Measurements from ENCODE around the gene UCP2.
A peak's percentile ranks its signal among the peaks of the same experiment; 100 is the strongest.
"Not testable (repeated sequence)": the region's sequence is repeated elsewhere in the genome, so short reads cannot be mapped to it uniquely, and the experiment has no call there.

The UCP2 gene

DNA sequence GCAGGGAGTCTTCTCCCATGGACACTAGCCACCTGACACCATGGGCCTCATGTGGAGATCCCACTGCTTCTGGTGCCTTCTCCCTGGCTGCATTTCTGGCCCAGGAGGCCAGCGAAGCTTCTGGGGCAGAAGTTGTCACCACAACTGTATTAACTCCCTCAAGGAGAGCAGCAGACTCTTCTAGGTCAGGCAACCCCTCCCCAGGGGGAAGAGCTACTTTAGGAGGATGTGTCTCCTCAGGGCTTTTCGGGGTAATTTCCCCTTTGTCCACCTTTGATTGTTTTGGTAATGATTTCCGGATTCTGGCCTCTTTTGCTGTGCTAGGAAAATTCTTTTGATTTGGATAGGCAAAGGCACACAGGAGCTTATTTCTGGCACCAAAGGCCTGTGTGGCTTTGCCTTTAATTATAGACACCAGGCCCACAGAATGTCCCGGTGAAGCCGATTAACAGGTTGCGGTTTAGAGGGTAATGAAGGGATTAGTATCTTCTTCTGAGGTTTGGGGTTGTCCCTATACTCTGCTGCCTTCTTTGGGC lies 8.9 kb upstream of the UCP2 start:
- DNase-seq (ENCODE audit: low spot score), result no peak

DNA sequence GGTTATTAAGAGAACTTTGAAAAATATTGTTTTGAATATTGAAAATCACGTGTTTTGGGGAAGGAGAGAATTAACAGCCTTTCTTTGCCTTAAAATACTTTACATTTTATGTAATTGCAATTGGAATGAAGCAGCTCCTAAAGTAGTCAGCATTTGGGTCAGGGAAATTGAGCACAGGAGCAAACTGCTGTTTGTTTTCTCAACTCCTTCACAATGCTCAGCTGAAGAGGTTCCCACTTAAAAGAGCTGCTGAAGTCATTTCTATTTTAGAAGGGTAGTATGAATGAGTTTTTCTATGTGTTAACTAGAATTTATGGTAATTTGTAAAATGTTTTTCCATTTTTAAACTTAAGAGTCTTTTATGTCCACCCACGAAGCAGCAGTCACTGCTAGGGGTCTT lies 8.1 kb upstream of the UCP2 start:
- DNase-seq (ENCODE audit: low spot score), result no peak

DNA sequence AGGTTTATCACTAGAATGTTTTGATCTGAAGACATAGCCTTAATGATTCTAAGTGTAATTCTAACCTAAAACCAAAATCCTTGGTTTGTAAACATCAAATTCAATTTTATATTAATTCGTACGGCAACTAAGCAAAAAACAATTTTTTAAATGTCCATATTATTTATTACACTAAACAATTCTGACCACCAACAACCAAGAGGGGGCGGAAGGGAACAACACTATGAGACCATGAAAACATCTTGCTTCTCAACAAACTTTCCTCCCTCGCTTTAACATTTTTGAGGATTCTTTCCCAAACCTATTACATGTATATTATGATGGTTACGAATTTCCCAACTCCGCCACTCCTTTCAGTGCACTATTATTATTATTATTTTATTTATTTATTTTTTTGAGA lies 6.5 kb upstream of the UCP2 start:
- no peak for DNase-seq (ENCODE audit: low spot score)

DNA sequence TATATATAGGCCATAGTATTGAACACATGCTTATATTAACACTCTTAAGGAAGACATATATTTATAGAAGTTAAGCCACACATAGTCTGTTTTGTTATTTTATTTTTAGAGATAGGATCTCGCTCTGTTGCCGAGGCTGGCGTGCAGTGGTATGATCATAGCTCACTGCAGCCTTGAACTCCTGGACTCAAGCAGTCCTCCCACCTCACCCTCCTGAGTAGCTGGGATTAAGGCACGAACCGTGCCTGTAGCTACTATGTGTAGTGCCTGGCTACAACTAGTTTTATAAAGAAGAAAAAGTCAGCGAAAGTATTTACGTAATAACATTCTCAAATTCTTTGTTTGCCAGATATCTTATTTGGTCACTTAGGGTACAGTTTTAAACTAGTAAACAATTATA lies 5.6 kb upstream of the UCP2 start:
- no peak for DNase-seq (ENCODE audit: low spot score)

DNA sequence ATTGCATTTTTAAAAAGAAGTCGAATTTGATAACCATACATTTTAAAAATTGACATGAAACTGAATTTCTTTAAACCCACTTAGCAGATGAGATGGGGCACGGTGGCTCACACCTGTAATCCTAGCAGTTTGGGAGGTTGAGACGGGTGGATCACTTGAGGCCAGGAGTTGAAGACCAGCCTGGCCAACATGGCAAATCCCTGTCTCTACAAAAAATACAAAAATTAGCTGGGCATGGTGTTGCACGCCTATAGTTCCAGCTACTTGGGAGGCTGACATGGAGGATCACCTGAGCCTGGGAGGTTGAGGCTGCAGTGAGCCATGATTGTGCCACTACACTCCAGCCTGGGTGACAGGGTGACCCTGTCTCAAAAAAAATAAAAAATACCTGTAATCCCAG lies 3.0 kb upstream of the UCP2 start:
- not testable (repeated sequence) for DNase-seq (ENCODE audit: low spot score)

DNA sequence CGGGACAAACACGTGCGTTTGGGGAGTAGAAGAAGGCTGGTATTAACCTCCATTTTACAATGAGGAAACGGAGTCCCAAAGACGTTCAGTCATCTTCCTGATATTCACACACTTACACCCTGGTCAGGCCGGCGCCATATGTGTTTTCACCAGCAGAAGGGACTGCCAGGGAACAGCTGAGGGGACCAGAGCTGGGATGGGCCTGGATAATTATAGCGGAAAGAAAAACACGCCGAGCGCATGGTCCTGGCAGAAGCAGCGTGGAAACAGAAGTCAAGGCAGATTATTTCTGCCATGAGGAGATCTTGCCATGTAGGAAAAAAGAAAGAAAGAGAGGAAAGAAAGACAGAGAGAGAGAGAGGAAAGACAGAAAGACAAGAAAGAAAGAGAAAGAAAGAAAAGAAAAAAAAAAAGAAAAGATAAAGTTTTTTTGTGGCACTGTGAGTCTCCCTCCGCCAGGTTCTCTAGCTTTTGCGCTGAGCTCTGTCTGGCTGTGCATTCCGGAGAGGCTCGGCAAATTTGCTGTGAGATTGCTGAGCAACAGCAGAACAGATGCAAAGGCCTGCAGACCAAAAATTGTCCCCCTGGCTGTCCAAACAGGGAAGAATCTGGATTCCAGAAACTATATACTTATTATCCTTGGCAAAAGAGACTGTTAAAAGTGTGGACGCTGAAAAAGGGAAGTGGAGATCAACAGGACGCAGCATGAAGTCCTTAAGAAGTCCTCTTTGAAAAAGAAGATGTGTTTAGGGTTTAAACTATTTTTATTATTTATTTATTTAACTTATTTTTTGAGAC lies 1.3 kb upstream of the UCP2 start:
- no peak for DNase-seq (ENCODE audit: low spot score)

DNA sequence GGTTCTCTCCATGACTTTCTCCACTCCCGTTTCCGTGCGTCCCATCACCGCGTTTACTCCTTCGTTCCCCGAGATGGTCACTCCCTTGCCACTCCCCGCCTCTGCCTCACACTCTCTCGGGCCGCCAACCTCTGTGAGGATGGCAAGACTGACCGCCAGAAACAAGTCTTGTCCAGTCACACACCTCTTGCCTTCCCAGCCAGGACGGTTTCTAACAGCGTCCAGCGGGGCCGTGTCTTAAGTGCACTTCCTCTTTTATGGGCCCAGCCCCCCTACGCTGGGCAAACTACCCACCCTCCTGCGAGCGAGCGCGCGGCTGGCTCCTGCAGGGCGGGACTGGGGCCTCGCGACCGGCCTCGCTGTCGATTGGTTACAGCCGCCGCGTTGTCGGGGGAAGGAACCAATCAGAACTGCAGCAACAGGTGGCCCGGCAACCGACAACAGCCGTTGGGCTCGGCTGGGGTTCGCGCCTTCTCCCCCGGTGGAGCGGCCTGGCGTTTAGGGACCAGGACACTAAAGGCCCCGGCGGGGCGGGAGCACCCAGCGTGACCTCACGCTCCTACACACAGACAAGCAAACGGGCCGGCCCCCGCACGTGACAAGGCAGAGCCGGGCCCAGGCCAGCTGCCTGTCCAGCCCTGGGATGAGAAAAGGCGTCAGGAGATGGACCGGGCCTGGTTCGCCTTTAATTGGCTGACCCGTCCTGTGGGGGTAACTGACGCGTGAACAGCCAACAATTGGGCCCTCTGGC lies 522 bp upstream of the UCP2 start:
- peak; percentile 96 for DNase-seq (ENCODE audit: low spot score)

DNA sequence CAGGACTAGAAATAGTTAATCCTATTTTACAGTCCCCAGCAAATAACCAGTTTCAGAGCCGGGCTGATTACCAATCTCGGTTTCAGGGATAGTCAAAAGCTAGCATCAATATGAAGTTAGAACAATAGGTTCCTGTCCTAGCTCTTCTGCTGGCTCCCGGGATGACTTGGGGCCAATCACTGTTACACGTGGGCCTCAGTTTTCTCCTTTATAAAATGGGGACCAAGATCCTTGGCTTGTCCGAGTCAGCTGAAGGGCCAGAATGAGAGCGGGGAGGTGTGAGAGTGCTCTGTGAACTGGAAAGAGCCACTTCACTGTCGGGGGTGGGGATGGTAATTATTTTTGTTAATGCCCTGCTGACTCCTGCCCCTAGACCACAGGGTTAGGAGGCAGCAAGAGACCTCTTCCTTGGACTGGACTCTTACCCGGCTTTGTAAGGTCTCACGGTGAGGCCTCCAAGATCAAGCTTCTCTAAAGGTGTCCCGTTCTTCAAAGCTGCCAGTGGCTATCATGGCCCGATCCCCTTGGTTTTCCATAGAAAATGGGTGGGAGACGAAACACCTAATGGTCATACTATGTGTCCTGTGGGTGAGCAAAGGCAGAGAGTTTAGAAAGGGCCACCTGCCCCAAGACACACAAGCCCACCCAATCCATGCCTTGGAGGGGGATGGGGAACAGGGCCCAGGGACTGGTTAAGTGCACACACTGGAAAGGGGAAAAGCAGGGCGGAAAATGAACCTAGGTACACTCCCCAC lies 1.4 kb downstream of the UCP2 start:
- no peak for DNase-seq (ENCODE audit: low spot score)

DNA sequence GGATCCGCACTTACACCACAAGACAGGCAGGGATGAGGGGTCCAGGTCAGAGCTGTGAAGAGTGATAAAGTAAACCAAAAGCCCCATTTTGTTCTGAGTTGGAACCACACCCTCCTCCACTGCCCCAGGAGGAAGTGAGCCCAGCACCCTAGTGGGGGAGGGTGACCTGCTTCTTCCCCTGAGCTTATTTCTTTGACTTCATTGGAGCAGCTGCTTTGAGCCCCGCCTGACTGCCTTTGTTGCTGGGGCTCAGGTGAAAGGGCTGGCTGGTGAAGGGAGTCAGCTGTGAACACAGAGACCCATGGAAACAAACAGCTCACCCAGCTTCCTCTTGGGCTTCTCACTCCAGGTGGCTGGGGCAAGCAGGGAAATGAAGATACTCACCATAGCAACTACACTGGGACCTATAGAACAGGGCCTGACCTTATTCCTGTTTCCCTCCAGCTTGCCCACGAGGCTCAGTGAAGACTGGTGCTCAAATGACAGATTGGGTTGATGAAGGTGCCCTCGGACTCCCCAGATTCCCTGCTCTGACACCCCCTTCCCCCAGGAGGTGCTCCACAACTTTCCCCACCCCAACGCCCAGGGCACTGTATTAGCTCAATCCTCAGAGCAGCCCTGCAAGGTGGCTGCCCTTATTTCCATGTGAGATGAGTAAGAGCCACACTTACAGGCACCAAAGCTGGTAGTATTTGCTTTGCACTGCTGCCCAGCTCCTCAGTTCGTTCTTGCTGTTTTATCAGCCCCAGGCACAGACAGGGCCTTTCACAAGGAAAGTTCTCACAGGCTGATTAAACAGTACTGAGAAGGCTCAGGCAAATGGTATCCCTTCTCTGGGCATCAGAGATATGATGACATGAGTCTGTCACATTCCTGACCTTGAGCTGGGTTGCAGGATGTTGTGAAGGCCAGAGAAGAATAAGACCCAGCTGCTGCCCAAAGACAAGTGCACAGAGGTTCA lies 2.4 kb downstream of the UCP2 start:
- DNase-seq (ENCODE audit: low spot score), result no peak

DNA sequence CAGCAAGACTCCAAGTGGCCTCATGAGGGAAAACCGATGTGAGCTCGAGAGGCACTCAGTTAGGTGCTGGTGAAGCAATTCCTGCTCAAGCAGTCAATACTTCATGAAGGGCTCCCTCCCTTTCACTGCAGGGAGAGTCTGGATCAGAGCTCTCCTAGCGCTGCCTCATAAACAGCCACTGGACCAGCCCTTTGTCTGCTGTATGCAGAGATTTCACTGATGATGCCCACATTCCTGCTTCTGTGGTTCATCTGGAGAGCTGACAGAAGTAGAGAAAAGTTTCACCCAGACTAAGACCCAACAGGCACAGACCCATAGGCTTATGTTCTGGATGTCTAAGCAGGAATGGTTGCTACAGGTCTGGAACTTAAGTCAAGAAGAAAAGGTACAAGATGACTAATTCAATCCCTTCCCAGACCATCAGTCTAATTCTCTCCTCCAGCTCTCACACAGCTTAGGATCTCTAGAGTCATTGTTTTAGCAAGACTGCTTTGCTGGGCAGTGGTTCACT lies 4.0 kb downstream of the UCP2 start:
- DNase-seq (ENCODE audit: low spot score), result no peak

DNA sequence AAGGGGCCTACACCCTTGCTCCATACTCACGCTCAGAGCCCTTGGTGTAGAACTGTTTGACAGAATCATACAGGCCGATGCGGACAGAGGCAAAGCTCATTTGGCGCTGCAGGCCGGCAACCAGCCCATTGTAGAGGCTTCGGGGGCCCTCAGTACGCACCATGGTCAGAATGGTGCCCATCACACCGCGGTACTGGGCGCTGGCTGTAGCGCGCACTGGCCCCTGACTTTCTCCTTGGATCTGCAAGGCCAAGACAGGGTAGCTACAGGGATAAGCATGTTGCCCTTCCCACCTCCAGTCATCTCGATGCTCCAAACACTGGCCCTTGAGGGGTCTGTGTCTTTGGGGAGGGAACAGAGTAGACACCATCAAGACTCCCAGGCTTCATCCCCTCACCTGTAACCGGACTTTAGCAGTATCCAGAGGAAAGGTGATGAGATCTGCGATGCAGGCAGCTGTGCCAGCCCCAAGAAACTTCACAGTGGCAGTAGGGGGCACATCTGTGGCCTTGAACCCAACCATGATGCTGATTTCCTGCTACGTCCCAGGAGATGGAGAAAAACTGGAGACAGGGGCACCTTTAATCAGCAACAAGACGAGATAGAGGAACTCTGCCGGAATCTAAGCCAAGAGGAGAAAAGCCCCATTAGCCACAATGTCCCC lies 4.7 kb downstream of the UCP2 start:
- no peak for DNase-seq (ENCODE audit: low spot score)

DNA sequence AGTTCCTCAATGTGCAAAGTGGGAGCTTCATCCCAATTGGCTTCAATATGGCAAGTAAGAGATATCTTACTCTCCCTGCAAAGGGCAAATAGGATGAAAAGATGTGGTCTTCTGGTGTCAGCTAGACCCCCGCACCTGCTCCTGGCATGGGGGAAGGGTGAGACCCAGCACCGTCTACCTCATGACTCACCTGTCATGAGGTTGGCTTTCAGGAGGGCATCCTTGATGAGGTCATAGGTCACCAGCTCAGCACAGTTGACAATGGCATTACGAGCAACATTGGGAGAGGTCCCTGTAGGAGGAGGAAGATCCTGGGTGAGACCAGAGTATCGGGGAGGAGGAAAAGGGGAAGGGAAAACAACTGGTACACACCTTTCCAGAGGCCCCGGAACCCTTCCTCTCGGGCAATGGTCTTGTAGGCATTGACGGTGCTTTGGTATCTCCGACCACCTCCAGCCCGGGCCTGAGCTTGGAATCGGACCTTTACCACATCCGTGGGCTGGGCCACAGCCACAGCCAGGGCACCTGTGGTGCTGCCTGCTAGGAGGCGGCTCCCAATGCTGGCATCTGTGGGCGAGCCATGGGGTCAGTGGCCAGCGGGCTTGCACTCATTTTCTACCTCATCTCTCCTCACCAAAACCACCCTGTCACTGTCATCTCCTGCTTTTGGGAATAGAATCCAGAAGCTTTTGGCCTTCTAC lies 6.0 kb downstream of the UCP2 start:
- no peak for DNase-seq (ENCODE audit: low spot score)

DNA sequence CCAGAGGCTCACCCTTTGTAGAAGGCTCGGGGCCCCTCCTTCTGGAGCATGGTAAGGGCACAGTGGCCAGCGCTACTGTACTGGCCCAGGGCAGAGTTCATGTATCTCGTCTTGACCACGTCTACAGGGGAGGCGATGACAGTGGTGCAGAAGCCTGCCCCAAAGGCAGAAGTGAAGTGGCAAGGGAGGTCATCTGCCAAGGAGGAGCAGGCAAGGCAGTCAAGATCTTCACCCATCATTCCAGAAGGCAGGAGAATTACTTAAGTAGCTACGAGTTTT lies 7.2 kb downstream of the UCP2 start:
- DNase-seq (ENCODE audit: low spot score), result no peak

DNA sequence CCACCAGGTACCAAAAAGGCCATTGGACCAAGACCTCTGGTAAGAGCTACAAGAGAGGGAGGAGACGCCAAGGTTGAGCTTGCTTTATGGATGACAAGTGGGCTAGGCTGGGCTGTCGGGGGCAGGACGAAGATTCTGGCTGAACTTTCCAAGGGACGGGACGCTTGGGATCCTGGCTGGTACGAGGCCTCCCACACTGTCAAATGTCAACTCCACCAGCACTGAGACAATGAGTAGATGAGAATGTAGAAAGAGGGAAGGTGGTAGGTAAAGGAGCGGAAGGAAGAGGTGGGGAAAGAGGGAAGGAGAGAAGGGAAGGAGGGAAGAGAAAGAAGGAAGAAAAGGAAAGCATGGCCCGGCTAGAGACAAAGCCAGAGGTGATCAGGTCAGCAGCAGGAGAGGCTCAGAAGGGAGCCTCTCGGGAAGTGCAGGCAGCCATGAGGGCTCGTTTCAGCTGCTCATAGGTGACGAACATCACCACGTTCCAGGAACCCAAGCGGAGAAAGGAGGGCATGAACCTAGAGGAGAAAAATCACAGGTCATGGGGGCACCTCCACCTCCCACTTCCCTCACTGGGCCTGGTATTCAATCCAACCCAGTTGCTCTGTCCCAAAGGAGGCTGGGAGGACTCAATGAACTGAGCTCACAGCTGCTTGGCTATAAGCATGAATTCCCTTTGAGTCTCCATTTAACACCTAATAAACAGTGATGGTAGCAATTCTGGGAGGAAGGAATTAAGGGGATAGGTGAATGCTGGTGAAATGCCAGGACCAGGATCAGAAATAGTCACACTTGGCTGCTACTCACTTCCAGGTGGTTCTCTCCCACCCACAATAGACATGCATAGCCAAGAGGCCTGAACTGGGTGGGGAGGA lies 7.8 kb downstream of the UCP2 start:
- no peak for DNase-seq (ENCODE audit: low spot score)

DNA sequence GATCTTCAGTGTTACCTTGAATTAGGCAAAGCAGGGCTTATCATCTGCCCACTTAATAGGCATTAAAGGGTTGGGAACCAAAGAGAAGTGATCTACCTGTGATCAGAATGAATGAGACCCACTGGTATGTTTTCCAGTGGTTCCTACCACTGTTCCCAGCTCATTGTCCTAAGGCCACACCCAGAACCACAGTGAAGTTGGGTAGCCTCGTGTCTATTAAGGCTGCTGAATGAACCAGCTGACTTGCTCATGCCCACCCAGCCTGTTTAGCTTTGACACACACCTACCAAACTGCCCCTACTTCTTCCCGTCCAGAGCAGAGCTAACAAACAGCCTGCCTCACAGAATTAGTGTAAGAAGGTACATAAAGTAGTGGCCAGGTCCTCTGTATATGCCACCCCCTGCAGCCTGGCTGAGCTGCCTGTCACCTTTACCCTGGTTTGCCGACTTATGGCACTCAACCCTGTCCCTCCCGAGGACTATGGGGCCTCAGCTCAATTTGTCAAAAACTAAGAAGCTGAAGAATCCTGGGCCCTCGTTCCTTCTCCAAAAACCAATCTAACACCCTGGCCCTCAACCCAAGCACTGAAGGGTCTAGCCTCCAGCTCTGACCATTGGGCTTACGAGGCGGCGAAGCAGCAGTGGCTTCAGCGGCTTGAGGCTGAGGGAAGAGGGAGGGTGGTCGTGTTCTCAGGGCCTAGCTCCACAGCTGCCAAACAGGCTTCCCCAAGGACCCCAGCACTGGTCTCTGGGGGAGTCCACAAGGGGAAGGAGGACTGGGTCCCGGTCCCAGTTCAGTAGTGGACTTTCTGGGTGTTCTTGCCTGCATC lies 9.8 kb downstream of the UCP2 start:
- DNase-seq (ENCODE audit: low spot score), result no peak

DNA sequence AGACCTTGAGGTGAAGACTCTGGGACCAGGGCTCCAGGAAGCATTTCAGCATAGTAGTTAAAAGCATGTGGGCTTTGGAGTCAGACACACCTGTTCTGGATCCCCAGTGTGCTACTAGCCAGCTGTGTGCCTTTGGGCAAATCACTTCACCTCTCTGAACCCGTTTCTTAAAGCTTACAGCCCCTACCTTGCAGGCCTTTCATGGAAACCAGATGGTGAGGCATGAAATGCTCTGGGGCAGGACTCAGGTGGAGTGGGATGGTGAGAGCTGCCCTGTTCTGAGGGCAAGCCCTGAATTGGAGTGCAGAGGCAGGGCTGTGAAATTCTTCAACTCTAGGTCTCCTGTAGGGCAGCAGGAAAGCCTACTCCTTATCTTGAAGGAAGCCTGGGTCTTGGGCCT lies 10.5 kb downstream of the UCP2 start:
- DNase-seq (ENCODE audit: low spot score), result no peak

DNA sequence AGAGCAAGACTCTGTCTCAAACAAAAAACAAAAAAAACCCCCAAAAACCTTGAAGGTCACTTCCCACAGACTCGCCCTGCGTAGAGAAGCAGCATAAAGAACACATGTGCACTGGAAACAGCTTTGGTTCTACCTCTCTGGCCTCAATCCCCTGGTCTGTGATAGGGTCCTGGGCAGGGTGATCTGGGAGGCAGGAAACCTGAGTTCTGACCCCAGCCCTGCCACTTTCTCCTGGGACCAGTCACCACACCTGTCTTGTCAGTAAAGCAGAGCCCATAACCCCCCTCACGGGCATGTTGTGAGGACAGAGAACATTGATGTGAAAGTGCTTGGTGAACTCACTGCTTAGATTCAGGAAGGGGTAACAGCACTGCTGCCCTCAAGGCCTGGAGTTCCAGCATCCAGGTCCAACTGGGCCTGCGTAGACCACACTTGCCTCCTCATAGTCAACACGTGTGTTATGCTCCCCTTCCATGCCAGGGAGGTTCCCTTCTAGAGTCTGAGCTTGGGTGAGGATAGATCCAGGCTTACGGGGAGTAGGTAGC lies 11.4 kb downstream of the UCP2 start:
- no peak for DNase-seq (ENCODE audit: low spot score)
